Astrocyte of the spinal cord (primary cell): ENCODE results near the gene ACTN3.
"Not testable (repeated sequence)": the region's sequence is repeated elsewhere in the genome, so short reads cannot be mapped to it uniquely, and the experiment has no call there.

Source experiments
- DNase-seq: peaks from one replicate; pipeline ENCODE4 v3.0.0; 2011; ENCODE audit warnings: low read depth, low spot score
- H3K4me3 ChIP-seq: 2 replicates; pipeline ENCODE4 v1.5.1; 2011; ENCODE audit warnings: low read depth, mild to moderate bottlenecking, low read length, moderate library complexity
- in situ Hi-C: cut with HindIII; loops from 2 replicates; pipeline ENCODE4 v1.10.0; 2017; ENCODE audit warnings: low sequenced_read_pairs
- TF ChIP-seq, protein P1 (sequence below): IDR thresholded peaks from 2 replicates; pipeline ENCODE4 v1.5.1; 2012; ENCODE audit warnings: low read depth, mild to moderate bottlenecking, low read length, inconsistent platforms

Gene ACTN3

DNA sequence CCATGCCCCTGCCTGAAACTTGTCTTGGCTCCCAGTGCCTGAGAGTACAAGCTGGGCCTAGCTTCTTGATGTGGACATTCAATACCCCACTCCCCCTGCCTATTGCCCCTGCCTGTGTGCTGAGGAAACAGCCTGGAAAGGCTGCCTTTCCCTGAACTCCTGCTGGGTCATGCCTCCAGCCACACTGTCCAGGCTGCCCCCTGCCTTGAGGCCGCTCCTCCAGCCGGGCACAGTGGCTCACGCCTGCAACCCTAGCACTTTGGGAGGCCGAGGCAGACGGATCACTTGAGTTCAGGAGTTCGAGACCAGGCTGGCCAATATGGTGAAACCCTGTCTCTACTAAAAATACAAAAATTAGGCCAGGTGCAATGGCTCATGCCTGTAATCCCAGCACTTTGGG, 56.4 kb downstream of the ACTN3 start:
- TF ChIP-seq, protein P1, sequence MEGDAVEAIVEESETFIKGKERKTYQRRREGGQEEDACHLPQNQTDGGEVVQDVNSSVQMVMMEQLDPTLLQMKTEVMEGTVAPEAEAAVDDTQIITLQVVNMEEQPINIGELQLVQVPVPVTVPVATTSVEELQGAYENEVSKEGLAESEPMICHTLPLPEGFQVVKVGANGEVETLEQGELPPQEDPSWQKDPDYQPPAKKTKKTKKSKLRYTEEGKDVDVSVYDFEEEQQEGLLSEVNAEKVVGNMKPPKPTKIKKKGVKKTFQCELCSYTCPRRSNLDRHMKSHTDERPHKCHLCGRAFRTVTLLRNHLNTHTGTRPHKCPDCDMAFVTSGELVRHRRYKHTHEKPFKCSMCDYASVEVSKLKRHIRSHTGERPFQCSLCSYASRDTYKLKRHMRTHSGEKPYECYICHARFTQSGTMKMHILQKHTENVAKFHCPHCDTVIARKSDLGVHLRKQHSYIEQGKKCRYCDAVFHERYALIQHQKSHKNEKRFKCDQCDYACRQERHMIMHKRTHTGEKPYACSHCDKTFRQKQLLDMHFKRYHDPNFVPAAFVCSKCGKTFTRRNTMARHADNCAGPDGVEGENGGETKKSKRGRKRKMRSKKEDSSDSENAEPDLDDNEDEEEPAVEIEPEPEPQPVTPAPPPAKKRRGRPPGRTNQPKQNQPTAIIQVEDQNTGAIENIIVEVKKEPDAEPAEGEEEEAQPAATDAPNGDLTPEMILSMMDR, result no peak
- in situ Hi-C loops, result no loop called here
- DNase-seq, result no peak
- no peak overlapping the region for H3K4me3 ChIP-seq

DNA sequence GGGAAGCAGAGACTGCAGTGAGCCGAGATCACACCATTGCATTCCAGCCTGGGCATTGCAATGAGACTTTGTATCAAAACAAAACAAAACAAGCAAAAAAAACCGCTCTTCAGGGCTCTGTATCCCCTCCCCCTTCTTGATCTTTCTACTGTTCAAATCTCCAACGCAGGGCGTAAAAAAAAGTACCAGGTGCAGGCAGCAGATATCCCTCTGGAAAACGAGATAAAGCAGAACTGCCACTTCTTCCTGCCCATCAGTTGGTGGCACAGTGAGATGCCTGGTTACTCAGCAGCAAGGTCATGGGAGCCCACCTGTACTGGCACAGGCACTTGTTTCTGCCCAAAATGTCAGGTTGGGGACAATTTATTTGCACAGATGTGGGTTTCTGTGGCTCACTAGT, 57.5 kb downstream of the ACTN3 start:
- TF ChIP-seq, protein P1, result no peak
- in situ Hi-C loops, result no loop called here
- no peak for DNase-seq
- no peak overlapping the region for H3K4me3 ChIP-seq

DNA sequence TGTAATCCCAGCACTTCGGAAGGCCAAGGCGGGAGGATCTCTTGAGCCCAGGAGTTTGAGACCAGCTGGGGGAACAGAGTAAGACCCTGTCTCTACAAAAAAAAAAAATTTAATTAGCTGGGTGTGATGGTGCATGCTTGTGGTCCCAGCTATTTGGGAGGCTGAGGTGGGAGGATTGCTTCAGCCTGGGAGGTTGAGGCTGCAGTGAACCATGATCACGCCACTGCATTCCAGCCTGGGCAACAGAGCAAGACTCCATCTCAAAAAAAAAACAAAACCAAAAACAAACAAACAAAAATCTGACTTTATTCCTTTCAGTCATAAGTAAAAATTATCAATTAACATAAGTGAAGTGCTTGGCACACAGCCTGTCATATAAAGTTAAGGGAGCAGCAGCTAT, 59.9 kb downstream of the ACTN3 start:
- DNase-seq, H3K4me3 ChIP-seq, in situ Hi-C loops: not testable (repeated sequence)

DNA sequence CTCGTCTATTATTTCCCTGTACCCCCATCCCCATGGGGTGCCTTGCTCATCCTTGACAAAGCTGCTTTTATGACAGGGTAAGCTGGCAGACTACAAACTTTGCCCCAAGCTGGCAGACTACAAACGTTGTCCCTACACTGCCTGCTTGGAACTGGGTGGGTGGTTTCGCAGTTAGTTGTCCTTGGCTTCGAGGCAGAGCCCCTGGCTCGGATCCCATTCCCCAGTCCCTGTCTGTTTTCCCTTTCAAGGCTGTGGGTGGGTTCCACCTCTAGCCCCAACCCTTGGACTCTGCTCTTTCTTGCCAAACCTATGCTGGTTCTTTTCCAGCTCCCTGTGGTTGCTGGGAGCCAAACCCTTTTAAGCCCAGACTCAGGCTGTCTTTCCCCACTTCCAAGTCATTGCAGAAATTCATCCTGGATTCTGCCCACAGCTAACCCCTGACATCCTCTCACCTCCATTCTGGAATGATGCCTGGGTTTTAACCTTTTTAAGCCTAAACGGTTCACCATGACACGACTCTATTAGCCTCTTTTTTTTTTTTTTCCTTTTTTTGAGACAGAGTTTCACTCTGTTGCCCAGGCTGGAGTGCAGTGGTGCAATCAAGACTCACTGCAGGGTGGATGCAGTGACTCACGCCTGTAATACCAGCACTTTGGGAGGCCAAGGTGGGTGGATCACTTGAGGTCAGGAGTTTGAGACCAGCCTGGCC, 60.6 kb downstream of the ACTN3 start:
- TF ChIP-seq, protein P1, result no peak
- DNase-seq, result peak; percentile 89
- no peak overlapping the region for H3K4me3 ChIP-seq
- in situ Hi-C loops, result no loop called here

DNA sequence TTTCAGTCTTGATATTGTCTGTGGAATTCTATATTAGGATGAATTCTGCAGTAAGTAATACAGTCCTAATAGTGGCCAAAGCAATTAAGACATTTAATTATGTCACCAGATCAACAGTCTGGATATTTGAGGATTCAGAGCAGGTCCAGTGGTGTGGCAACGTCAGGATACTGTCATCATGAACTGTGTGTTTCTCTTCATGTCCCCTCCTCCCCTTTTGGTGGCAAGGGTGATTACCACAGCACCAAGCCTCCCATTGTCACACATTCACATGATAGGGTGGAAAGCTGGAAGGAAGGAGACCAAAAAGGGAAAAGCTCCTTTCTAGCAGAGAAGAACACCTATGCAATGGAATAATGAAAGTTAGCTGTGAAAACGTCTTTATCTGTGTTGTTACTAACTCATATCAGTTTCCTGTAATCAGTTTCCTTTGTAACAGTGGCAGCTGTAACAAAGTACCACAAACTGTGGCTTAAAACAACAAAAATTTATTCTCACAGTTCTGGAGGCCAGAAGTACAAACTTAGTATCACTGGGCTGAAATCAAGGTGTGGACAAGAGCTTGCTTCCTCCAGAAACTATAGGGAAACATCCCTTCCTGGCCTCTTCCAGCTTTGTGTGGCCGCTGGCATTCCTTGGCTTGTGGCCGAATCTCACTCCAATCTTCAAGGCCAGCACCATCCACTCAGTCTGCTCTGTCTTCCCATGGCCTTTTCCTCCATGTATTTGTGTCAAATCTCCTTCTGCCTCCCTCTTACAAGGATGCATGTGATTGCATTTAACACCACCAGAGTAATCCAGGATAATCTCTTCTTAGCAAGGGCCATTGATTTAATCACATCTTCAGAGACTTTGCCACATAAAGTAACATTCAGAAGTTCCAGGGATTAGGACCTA, 63.3 kb downstream of the ACTN3 start:
- no peak for DNase-seq

DNA sequence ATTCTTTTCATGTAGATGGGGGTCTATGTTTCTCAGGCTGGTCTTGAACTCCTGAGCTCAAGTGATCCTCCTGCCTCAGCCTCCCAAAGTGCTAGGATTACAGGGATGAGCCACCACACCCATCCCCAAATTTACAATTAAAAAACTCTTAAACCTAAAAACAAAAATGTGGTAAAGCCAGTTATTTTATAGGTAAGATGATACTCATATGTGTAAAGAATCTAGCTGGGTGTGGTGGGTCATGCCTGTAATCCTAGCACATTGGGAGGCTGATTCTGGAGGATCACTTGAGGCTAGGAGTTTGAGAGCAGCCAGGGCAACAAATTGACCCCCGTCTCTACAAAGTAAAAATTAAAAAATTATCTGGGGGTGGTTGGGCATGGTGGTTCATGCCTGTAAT, 65.8 kb downstream of the ACTN3 start:
- TF ChIP-seq, protein P1, result no peak
- in situ Hi-C loops, result no loop called here

More for the DNA sequence above, 63.3 kb downstream of the ACTN3 start:
- no peak overlapping the region for H3K4me3 ChIP-seq
- in situ Hi-C loops, result no loop called here
- TF ChIP-seq, protein P1, result no peak

More for the DNA sequence above, 65.8 kb downstream of the ACTN3 start:
- no peak for DNase-seq
- no peak overlapping the region for H3K4me3 ChIP-seq
